Measurements from ENCODE around the gene EIF3L. TPM values are rescaled to one million over a fixed set of nuclear protein-coding genes. Genes with fewer than 3 reads are reported as not detected.

Gene EIF3L
- total and polyA plus RNA-seq, 2 of the 8 experiments (the other 6 are each of a cell fraction or from before 2014, with no cell fraction given), result 639 to 886 TPM

DNA sequence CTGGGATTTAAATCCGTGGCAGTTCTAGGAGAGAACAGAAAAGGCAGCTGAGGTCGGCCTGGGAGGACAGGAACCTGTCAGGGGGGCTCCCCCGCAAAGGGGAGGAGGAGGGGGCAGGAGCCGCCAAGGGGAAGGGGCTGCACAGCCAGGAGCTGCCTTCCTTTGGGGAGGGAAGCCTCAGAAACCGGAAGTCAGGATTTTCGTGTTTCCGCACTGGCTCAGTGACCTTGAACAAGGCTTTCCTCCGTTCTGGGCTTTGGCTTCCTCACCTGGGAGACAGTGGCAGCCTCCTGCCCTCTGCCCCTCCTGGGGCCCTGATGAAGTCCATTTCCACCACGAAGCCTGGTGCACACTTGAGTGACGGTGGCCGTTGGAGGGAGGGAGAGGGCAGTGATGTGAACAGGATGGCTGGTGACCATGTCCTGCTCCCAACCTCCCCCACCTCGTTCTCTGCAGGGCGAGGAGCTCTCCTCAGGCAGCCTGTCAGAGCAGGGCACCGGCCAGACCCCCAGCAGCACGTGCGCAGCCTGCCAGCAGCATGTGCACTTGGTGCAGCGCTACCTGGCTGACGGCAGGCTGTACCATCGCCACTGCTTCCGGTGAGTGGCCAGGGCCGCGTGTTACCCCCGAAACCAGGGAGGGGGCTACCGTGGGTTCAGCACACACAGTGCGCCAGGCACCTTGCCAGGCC is 69.5 kb downstream of the EIF3L start:
- no peak overlapping the region for H2BK20ac ChIP-seq (ENCODE audit: low read length)
- H3K9me3 ChIP-seq (ENCODE audit: insufficient read depth in 2 of 2, low read depth in 1 of 2, low read length in 1 of 2), result no peaks in the 10 kb centered on the region
- H3K4me3 ChIP-seq (ENCODE audit: extremely low read depth in 1 of 4, insufficient read depth in 2 of 4, low read depth in 3 of 4, low read length in 4 of 4), result no peak overlapping the region
- DNase-seq (ENCODE audit: low read depth in 1 of 2, low spot score in 2 of 2) (no peak), FAIRE-seq (no peak)
- no peak overlapping the region for H3K14ac ChIP-seq (ENCODE audit: insufficient read length)
- H3K79me2 ChIP-seq (ENCODE audit: control insufficient read depth in 1 of 2, insufficient read depth in 2 of 2, low read length in 2 of 2), result no peaks in the 10 kb centered on the region
- H4K8ac ChIP-seq (ENCODE audit: extremely low read depth, insufficient read depth, low read length), result no peak overlapping the region
- no peaks in the 10 kb centered on the region for H3K27me3 ChIP-seq (replicated peaks in 1 of 4; ENCODE audit: control insufficient read depth in 3 of 4, extremely low read depth in 1 of 4, insufficient read depth in 3 of 4, low read length in 3 of 4)
- no peak overlapping the region for H2BK15ac ChIP-seq (ENCODE audit: low read length)
- H3K56ac ChIP-seq (replicated peaks; ENCODE audit: insufficient read length, low read depth, low read length), result no peak overlapping the region
- no peak overlapping the region for H2AFZ ChIP-seq (ENCODE audit: low read length)
- H3K27ac ChIP-seq (ENCODE audit: low read depth, low read length), result no peak overlapping the region
- H2BK12ac ChIP-seq (ENCODE audit: low read depth, low read length), result no peak overlapping the region
- H3K36me3 ChIP-seq (ENCODE audit: control insufficient read depth in 2 of 4, insufficient read depth in 4 of 4, low read length in 3 of 4), result peaks cover 0 to 20% (median 5%) of the 10 kb centered on the region in 4 experiments; a peak in 4 of 8 replicates
- no peak overlapping the region for H4K5ac ChIP-seq (ENCODE audit: insufficient read length, low read depth, low read length)
- 94% methylated on average over 25 of the region's 25 CpGs; no CpG with 5 or more reads in 1 of the 2 experiments for WGBS, 2 experiments (ENCODE audit: extremely low coverage in 1 of 2, insufficient coverage in 1 of 2, insufficient read length in 1 of 2, insufficient replicate concordance in 2 of 2, low coverage in 1 of 2, low lambda C conversion rate in 2 of 2, missing lambda C conversion rate in 1 of 2)
- no peak overlapping the region for H3K4ac ChIP-seq (replicated peaks; ENCODE audit: insufficient read length, low read depth, low read length)
- H3K4me1 ChIP-seq (replicated peaks in 1 of 4; ENCODE audit: control insufficient read depth in 3 of 4, insufficient read depth in 4 of 4, low read length in 3 of 4), result no peaks in the 10 kb centered on the region
- no peak overlapping the region for H2BK5ac ChIP-seq (ENCODE audit: low read depth, low read length)
- no peak overlapping the region for H4K91ac ChIP-seq (replicated peaks; ENCODE audit: insufficient read length, low read length)
- H2BK120ac ChIP-seq (replicated peaks; ENCODE audit: low read depth, low read length), result no peak overlapping the region
- ChIA-PET POLR2A (ENCODE audit: partially characterized antibody) (interaction anchor here (0.6 to 2.6 kb wide), 5 partner anchors 13 to 131 kb away, joined by 3 to 11 read pairs (median 3); no protein-coding TSS in a partner anchor), CTCF (ENCODE audit: partially characterized antibody) (interaction anchor here (1.1 to 3.6 kb wide), 6 partner anchors 8 to 46 kb away, joined by 4 to 13 read pairs (median 5); partner anchors contain the start of gene MICALL1)
- no peak overlapping the region for H2AK5ac ChIP-seq (ENCODE audit: low read depth, low read length)
- no peaks in the 10 kb centered on the region for H3K23me2 ChIP-seq (ENCODE audit: low read depth, low read length)
- H3K9ac ChIP-seq (replicated peaks in 1 of 4; ENCODE audit: extremely low read depth in 1 of 4, low read depth in 3 of 4, low read length in 3 of 4), result no peak overlapping the region
- H3K18ac ChIP-seq (ENCODE audit: extremely low read depth, low read length), result no peak overlapping the region
- no peak overlapping the region for H3K4me2 ChIP-seq (ENCODE audit: insufficient read depth in 1 of 2, low read depth in 2 of 2, low read length in 2 of 2)
- H3K79me1 ChIP-seq (ENCODE audit: low read depth, low read length), result no peaks in the 10 kb centered on the region
- no peak overlapping the region for H3K23ac ChIP-seq (ENCODE audit: insufficient read length)
- peaks cover 2 to 6% of the 10 kb centered on the region in 2 experiments for H4K20me1 ChIP-seq (replicated peaks in 1 of 2; ENCODE audit: control insufficient read depth in 1 of 2, insufficient read depth in 2 of 2, low read length in 2 of 2)
- no peak for TF ChIP-seq ZNF274 (IDR thresholded peaks at IDR 0.05; ENCODE audit: borderline replicate concordance, extremely low read depth, low read length)
- no peak for TF ChIP-seq GABPA (IDR thresholded peaks at IDR 0.05; ENCODE audit: borderline replicate concordance, insufficient read depth, low read length)
- TF ChIP-seq JUND (IDR thresholded peaks at IDR 0.05; ENCODE audit: low read length), result no peak
- TF ChIP-seq CTBP2 (IDR thresholded peaks at IDR 0.05; ENCODE audit: borderline replicate concordance, insufficient read depth, insufficient read length, low read length), result no peak
- TF ChIP-seq CBX5 (IDR thresholded peaks at IDR 0.05; ENCODE audit: low read depth, low read length), result no peak
- TF ChIP-seq EGR1 (IDR thresholded peaks at IDR 0.05; ENCODE audit: borderline replicate concordance, low read depth, low read length), result no peak
- TF ChIP-seq FOSL1 (IDR thresholded peaks at IDR 0.05; ENCODE audit: insufficient read depth, low read depth, low read length), result no peak
